SK-N-MC (cell line): ENCODE results near the gene METTL1.
A peak's percentile ranks its signal among the peaks of the same experiment; 100 is the strongest.

ENCODE experiments used
- DNase-seq: peaks from one replicate; pipeline ENCODE4 v3.0.0-alpha.2; 2011; ENCODE audit warnings: low read depth, low spot score
- H3K27ac ChIP-seq: fragments of 200-600 bp; sonication (generic); 2 replicates; pipeline ENCODE4 v1.5.1; 2016; ENCODE audit warnings: mixed run types
- H3K36me3 ChIP-seq: fragments of 200-600 bp; sonication (generic); 2 replicates; pipeline ENCODE4 v1.6.1; 2017; ENCODE audit warnings: antibody characterized with exemption, low read length, mixed read lengths; ENCODE audit not compliant: insufficient read depth
- H3K4me3 ChIP-seq: fragments of 200-600 bp; sonication (generic); 2 replicates; pipeline ENCODE4 v1.5.1; 2016
- H3K9ac ChIP-seq: fragments of 200-600 bp; sonication (generic); 2 replicates; pipeline ENCODE4 v1.8.0; 2017; ENCODE audit warnings: mixed run types, mixed read lengths; ENCODE audit not compliant: insufficient read length
- H3K9me3 ChIP-seq: fragments of 200-600 bp; sonication (generic); 2 replicates; pipeline ENCODE4 v1.6.1; 2017; ENCODE audit warnings: low read depth, mild to moderate bottlenecking, antibody characterized with exemption, low read length, moderate library complexity, mixed read lengths
- EZH2 ChIP-seq: fragments of 200-600 bp; sonication (generic); IDR thresholded peaks from one replicate; pipeline ENCODE4 v1.6.1; 2017; ENCODE audit warnings: antibody characterized with exemption
- FOXP2 ChIP-seq: optimal IDR thresholded peaks from 2 replicates; pipeline ENCODE3; 2011; ENCODE audit warnings: mild to moderate bottlenecking, moderate library complexity; ENCODE audit not compliant: insufficient read depth; ENCODE audit errors: extremely low read length, control extremely low read depth
- POLR2AphosphoS5 ChIP-seq: IDR thresholded peaks from 2 replicates; pipeline ENCODE4 v1.6.1; 2012; ENCODE audit warnings: mild to moderate bottlenecking, low read depth, low read length, borderline replicate concordance

The METTL1 gene

GRCh38 chr12:57803319-57803893 is 31.5 kb upstream of the METTL1 start:
- DNase-seq = no peak
- Histone ChIP-seq H3K9ac (no peak overlapping the region), H3K27ac (no peak overlapping the region), H3K36me3 (peaks cover 16% of the 10 kb centered on the region), H3K4me3 (no peak overlapping the region), H3K9me3 (no peaks in the 10 kb centered on the region)
- TF ChIP-seq POLR2AphosphoS5 (no peak), FOXP2 (no peak), EZH2 (no peak)

GRCh38 chr12:57802607-57803006 is 30.7 kb upstream of the METTL1 start:
- Histone ChIP-seq H3K4me3 (no peak overlapping the region), H3K36me3 (peaks cover 19% of the 10 kb centered on the region), H3K9me3 (no peaks in the 10 kb centered on the region), H3K9ac (no peak overlapping the region), H3K27ac (no peak overlapping the region)
- DNase-seq = no peak
- TF ChIP-seq FOXP2 (no peak), EZH2 (no peak), POLR2AphosphoS5 (no peak)

DNA sequence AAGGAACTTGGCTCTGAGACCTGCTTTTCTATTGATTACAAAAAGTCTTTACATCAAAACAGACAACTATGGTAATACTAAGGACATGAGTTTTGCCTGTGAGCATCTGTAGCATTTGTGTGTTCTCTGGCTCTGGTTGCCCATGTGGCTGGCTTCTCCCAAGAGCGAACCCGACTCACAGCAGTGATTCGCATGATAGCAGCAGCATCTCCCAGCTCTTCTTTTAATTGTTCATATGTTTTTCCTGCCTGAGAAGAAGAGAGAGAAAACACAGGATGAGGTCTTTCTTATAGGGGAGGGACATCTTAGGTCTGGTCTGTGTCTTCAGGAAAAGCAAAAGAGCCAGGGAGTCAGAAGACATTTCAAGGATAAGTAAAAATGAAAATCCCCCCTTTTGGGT is 29.1 kb upstream of the METTL1 start:
- no peak overlapping the region for H3K27ac ChIP-seq
- H3K4me3 ChIP-seq = no peak overlapping the region
- H3K9ac ChIP-seq = no peak overlapping the region
- TF ChIP-seq FOXP2 (no peak), EZH2 (no peak), POLR2AphosphoS5 (no peak)
- peaks cover 35% of the 10 kb centered on the region for H3K36me3 ChIP-seq
- no peaks in the 10 kb centered on the region for H3K9me3 ChIP-seq
- no peak for DNase-seq

DNA sequence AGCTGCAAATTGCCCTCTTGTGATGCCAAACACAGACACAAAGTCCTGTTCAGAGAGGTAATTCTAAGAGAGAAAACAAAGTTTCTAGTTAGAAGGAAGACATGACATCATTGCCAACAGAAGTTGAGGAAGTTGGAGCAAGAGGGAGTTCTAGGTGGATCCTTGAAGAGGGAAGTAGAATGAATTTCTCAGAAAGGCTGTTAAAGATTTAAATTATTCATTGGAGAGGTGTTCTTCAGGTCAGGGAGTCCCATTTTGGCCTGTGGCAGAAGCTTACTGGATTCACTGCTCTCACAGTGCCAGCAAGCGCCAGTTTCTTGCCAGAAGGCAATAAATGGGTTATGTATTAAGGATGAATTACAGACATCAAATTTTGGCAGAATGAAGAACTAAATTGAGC is 26.0 kb upstream of the METTL1 start:
- peaks cover 57% of the 10 kb centered on the region for H3K36me3 ChIP-seq
- TF ChIP-seq POLR2AphosphoS5 = no peak
- no peak for TF ChIP-seq EZH2
- no peak for TF ChIP-seq FOXP2
- no peak overlapping the region for H3K4me3 ChIP-seq
- no peaks in the 10 kb centered on the region for H3K9me3 ChIP-seq
- no peak for DNase-seq
- H3K9ac ChIP-seq = no peak overlapping the region
- no peak overlapping the region for H3K27ac ChIP-seq

GRCh38 chr12:57796996-57797395 is 25.1 kb upstream of the METTL1 start:
- peaks cover 62% of the 10 kb centered on the region for H3K36me3 ChIP-seq
- H3K4me3 ChIP-seq = no peak overlapping the region
- no peaks in the 10 kb centered on the region for H3K9me3 ChIP-seq
- H3K27ac ChIP-seq = no peak overlapping the region
- no peak for DNase-seq
- no peak overlapping the region for H3K9ac ChIP-seq
- TF ChIP-seq POLR2AphosphoS5 (no peak), FOXP2 (no peak), EZH2 (no peak)

DNA sequence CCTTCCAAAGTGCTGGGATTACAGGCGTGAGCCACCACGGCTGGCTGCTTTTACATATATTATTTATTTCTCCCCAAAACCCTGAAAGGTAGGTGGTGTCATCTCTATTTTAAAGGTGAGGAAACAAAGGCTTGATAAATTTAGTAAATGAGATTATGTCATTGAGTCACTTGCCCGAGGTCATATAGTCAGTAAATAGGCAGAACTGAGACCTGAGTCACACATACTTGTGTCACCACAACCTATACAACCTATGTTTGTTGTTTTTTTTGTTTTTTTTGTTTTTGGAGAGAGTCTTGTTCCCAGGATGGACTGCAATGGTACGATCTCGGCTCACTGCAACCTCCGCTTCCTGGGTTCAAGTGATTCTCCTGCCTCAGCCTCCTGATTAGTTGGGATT is 23.4 kb upstream of the METTL1 start:
- Histone ChIP-seq H3K9ac (no peak overlapping the region), H3K27ac (no peak overlapping the region), H3K36me3 (peaks cover 71% of the 10 kb centered on the region), H3K9me3 (no peaks in the 10 kb centered on the region), H3K4me3 (no peak overlapping the region)
- TF ChIP-seq POLR2AphosphoS5 (no peak), FOXP2 (no peak)
- DNase-seq = no peak

DNA sequence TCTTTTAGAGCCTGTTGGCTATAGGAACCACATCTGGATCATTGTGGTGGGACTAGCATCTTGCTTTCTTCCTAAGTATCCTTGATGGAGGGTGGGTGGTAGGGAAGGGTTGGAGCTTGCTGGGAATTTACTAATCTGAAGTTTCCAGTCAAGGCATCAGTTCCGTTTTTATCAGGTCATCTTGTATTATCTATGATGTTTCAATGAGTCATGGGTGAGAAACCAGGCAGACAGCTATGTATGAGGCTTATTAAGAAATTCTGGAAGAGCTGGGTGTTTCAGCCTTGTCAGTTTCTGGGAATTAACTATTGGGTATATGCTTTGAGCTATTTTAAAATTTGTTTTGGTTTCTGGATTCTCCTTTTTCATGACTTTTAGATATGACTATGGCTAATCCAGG is 22.0 kb upstream of the METTL1 start:
- Histone ChIP-seq H3K9ac (no peak overlapping the region), H3K9me3 (no peaks in the 10 kb centered on the region), H3K4me3 (no peak overlapping the region), H3K27ac (no peak overlapping the region), H3K36me3 (peaks cover 74% of the 10 kb centered on the region)
- TF ChIP-seq POLR2AphosphoS5 (no peak), EZH2 (no peak), FOXP2 (no peak)
- no peak for DNase-seq

DNA sequence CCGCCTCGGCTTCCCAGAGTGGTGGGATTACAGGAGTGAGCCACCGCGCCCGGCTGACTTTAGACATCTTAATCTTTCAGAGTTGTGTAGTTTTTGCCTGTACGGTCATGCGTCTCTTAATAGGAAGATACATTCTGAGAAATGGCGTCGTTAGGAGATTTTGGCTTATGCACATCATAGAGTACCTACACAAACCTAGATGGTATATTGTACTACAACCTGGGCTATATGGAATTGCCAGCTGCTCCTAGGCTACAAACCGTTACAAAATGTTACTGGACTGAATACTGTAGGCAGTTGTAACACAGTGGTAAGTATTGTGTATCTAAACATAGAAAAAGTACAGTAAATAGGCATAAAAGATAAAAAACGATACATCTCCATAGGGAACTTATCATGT is 12.0 kb upstream of the METTL1 start:
- TF ChIP-seq FOXP2 (no peak), EZH2 (no peak), POLR2AphosphoS5 (no peak)
- Histone ChIP-seq H3K9ac (no peak overlapping the region), H3K9me3 (no peaks in the 10 kb centered on the region), H3K27ac (no peak overlapping the region), H3K36me3 (peaks cover 40% of the 10 kb centered on the region), H3K4me3 (peak overlapping the region; percentile 34)
- DNase-seq = no peak

DNA sequence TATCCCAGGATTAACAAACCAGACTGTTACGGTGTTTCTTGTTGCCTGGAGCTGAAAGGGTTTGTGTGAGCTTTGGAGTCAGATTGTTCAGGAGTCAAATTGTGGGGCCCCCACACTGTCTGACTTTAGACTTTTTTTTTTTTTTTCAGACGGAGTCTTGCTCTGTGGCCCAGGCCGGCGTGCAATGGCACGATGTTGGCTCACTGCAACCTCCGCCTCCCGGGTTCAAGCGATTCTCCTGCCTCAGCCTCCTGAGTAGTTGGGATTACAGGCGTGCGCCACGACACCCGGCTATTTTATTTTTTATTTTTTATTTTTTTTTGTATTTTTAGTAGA is 11.5 kb upstream of the METTL1 start:
- TF ChIP-seq POLR2AphosphoS5 (no peak), FOXP2 (no peak), EZH2 (no peak)
- H3K9me3 ChIP-seq = no peaks in the 10 kb centered on the region
- peak overlapping the region; percentile 91 for H3K9ac ChIP-seq
- H3K36me3 ChIP-seq = peaks cover 37% of the 10 kb centered on the region
- peak overlapping the region; percentile 87 for H3K4me3 ChIP-seq
- no peak overlapping the region for H3K27ac ChIP-seq
- DNase-seq = no peak
